ENCODE results near the gene APEH.

GRCh38 chr3:49717959-49718857 lies 44.1 kb downstream of the APEH start:
- no peak for TF ChIP-seq CTCF (IDR thresholded peaks at IDR 0.05; ENCODE audit: low read depth, low read length)
- TF ChIP-seq EZH2phosphoT487 (IDR thresholded peaks at IDR 0.05; ENCODE audit: low read depth), result no peak
